B cell (primary cell): ENCODE results near the gene ZSWIM4. TPM values are rescaled to one million over a fixed set of nuclear protein-coding genes. Genes with fewer than 3 reads are reported as not detected.

Experiments used
- ATAC-seq: fragments of 200-7000 bp; cut with Tn5 transposase; one replicate; pipeline ENCODE4 v1.10.0; 2021; ENCODE audit warnings: low read depth, mild to moderate bottlenecking, moderate number of reproducible peaks, moderate library complexity
- CTCF ChIA-PET: fragments of 350-600 bp; sonication (Branson Sonifier 250); formaldehyde crosslinking; loops from one replicate; lab custom pipeline; 2021; ENCODE audit warnings: antibody characterized with exemption, inconsistent platforms; lab: Charles Lee
- POLR2A ChIA-PET: fragments of 350-600 bp; sonication (Branson Sonifier 250); formaldehyde crosslinking; loops from one replicate; lab custom pipeline; 2021; ENCODE audit warnings: antibody characterized with exemption; lab: Charles Lee
- DNase-seq: peaks from one replicate; pipeline ENCODE4 v3.0.0; 2013
- H2AFZ ChIP-seq: 2 replicates; pipeline ENCODE4 v1.6.1; 2012; ENCODE audit warnings: mild to moderate bottlenecking, low read depth, low read length; ENCODE audit not compliant: insufficient read depth, poor library complexity, severe bottlenecking
- H3K27ac ChIP-seq, 2 donors: 1 replicate in 1 of 2; 2 replicates in 1 of 2; pipeline ENCODE4 v1.5.1; 2012 to 2013; ENCODE audit warnings: low read length in 2 of 2, mild to moderate bottlenecking in 2 of 2, moderate library complexity in 1 of 2
- H3K27me3 ChIP-seq, 4 experiments: fragments of 200-600 bp in 1 of 4; sonication (generic) in 1 of 4; replicated peaks in 1 of 4; 1 replicate in 2 of 4; 2 replicates in 2 of 4; pipeline versions ENCODE4 v1.6.1 to v1.7.0; 2013 to 2016; ENCODE audit warnings: low read length in 3 of 4, mild to moderate bottlenecking in 2 of 4, mixed read lengths in 1 of 4, moderate library complexity in 1 of 4; ENCODE audit not compliant: insufficient read depth in 4 of 4, control insufficient read depth in 3 of 4; ENCODE audit errors: control extremely low read depth in 1 of 4
- H3K36me3 ChIP-seq, 2 experiments: replicated peaks in 1 of 2; 1 replicate in 1 of 2; 2 replicates in 1 of 2; pipeline versions ENCODE4 v1.6.1 to v1.7.1; 2013; ENCODE audit warnings: low read length in 1 of 2; ENCODE audit not compliant: insufficient read depth in 2 of 2, control insufficient read depth in 1 of 2; ENCODE audit errors: control extremely low read depth in 1 of 2, extremely low read depth in 1 of 2
- H3K4me1 ChIP-seq, 2 donors: fragments of 200-600 bp in 1 of 2; sonication (generic) in 1 of 2; 1 replicate in 1 of 2; 2 replicates in 1 of 2; pipeline versions ENCODE4 v1.5.1 to v1.6.1; 2013 to 2017; ENCODE audit warnings: low read length in 2 of 2; ENCODE audit not compliant: control insufficient read depth in 2 of 2, insufficient read depth in 2 of 2
- H3K4me2 ChIP-seq: replicated peaks from 2 replicates; pipeline ENCODE3; 2012; ENCODE audit warnings: mild to moderate bottlenecking, low read depth, low read length; ENCODE audit not compliant: poor library complexity, severe bottlenecking
- H3K4me3 ChIP-seq, 5 experiments: fragments of 200-600 bp in 1 of 5; sonication (generic) in 1 of 5; 1 replicate in 3 of 5; 2 replicates in 2 of 5; pipeline versions ENCODE4 v1.5.1 to v1.7.0; 2011 to 2016; ENCODE audit warnings: low read length in 4 of 5, mild to moderate bottlenecking in 4 of 5, low read depth in 2 of 5, control low read depth in 1 of 5, moderate library complexity in 1 of 5; ENCODE audit not compliant: insufficient read depth in 1 of 5; ENCODE audit errors: control extremely low read depth in 1 of 5, extremely low read depth in 1 of 5
- H3K79me2 ChIP-seq: fragments of 200-600 bp; sonication (generic); one replicate; pipeline ENCODE4 v1.6.0; 2016; ENCODE audit warnings: low read length; ENCODE audit not compliant: control insufficient read depth, insufficient read depth
- H3K9ac ChIP-seq: fragments of 200-600 bp; sonication (generic); 2 replicates; pipeline ENCODE4 v1.6.1; 2017; ENCODE audit warnings: mild to moderate bottlenecking, low read length, moderate library complexity
- H3K9me3 ChIP-seq, 3 donors: one replicate each; pipeline versions ENCODE4 v1.6.1 to v1.7.1; 2013; ENCODE audit warnings: low read length in 2 of 3; ENCODE audit not compliant: control insufficient read depth in 2 of 3, insufficient read depth in 1 of 3; ENCODE audit errors: control extremely low read depth in 1 of 3
- H4K20me1 ChIP-seq: 2 replicates; pipeline ENCODE4 v1.6.0; 2012; ENCODE audit warnings: mild to moderate bottlenecking, low read length; ENCODE audit not compliant: insufficient read depth, control insufficient read depth, poor library complexity, severe bottlenecking
- H3K27ac Mint-ChIP-seq: one replicate; pipeline ENCODE4 v1.8.0; 2021; ENCODE audit warnings: mixed read lengths
- H3K27me3 Mint-ChIP-seq: one replicate; pipeline ENCODE4 v1.8.0; 2021; ENCODE audit warnings: mixed read lengths
- H3K4me1 Mint-ChIP-seq: one replicate; pipeline ENCODE4 v1.8.0; 2021; ENCODE audit warnings: mixed read lengths
- H3K4me3 Mint-ChIP-seq: one replicate; pipeline ENCODE4 v1.8.0; 2021; ENCODE audit warnings: mixed read lengths
- H3K9me3 Mint-ChIP-seq: one replicate; pipeline ENCODE4 v1.8.0; 2022; ENCODE audit warnings: mixed read lengths; ENCODE audit not compliant: insufficient read depth
- EZH2 ChIP-seq: IDR thresholded peaks from 2 replicates; pipeline ENCODE4 v1.6.1; 2012; ENCODE audit warnings: borderline replicate concordance, low read depth, mild to moderate bottlenecking, moderate library complexity, low read length; ENCODE audit not compliant: insufficient read depth, poor library complexity, severe bottlenecking
- WGBS: methylation state at CpG from one replicate; pipeline ENCODE4 v1.1.5; 2013; ENCODE audit warnings: missing lambda C conversion rate; ENCODE audit not compliant: insufficient coverage; 5-methylcytosine and 5-hydroxymethylcytosine counted together
- intact Hi-C: fragments of 100-400 bp; cut with micrococcal nuclease; formaldehyde crosslinking; loops from one replicate; pipeline ENCODE4 v1.10.0; 2022
- polyA plus RNA-seq: library from polyadenylated mRNA; depleted of rRNA; stranded (reverse); fragments of >200 nt; gene quantifications from 2 replicates; pipeline ENCODE4 v1.2.3, GENCODE V29; 2012
- total RNA-seq, 2 donors: library from RNA; stranded (reverse); fragments of 120-200 nt in 1 of 2; gene quantifications; 1 replicate in 1 of 2; 2 replicates in 1 of 2; pipeline versions ENCODE4 v1.2.3 to v1.2.4, GENCODE V29; 2013 to 2022
- TF ChIP-seq, protein P1 (sequence below): fragments of 200-600 bp; IDR thresholded peaks from one replicate; pipeline ENCODE4 v1.8.0; 2022; ENCODE audit warnings: antibody characterized with exemption, mild to moderate bottlenecking

ZSWIM4 gene
- total and polyA plus RNA-seq, 2 donors (not counting 1 experiment from before 2014, with no cell fraction given): 2.6 to 10.6 TPM

DNA sequence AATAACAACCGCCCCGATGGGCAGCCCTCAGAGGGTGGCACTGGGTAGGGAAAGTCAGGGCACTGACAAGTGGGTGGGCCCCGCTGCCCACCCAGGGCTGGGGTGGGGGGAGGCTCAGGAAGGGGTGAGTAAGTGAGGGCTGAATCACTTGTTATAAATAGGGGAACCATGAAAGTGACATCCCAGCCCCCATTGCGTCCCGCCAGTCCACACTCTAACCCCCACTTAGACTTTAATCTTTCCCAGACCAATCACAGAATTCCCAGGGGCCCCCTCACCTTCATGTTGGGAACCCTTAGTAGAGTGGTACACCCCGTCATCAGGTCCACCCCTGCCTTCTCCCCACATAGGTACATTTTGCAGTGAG lies 44.7 kb downstream of the ZSWIM4 start:
- intact Hi-C loops: loop anchor here (1.0 to 5.0 kb wide), 2 partner anchors 146 to 1048 kb away; partner anchors contain the start of gene JUNB
- CTCF ChIA-PET: interaction anchor here (1.0 to 2.9 kb wide), 4 partner anchors 22 to 55 kb away, joined by 3 to 12 read pairs (median 4); no protein-coding TSS in a partner anchor
- ATAC-seq (peak; percentile 8), DNase-seq (no peak)
- POLR2A ChIA-PET: interaction anchor here (0.6 to 3.7 kb wide), 6 partner anchors 45 to 1478 kb away, joined by 3 to 14 read pairs (median 6); partner anchors contain the start of gene ZSWIM4
- TF ChIP-seq, protein P1, sequence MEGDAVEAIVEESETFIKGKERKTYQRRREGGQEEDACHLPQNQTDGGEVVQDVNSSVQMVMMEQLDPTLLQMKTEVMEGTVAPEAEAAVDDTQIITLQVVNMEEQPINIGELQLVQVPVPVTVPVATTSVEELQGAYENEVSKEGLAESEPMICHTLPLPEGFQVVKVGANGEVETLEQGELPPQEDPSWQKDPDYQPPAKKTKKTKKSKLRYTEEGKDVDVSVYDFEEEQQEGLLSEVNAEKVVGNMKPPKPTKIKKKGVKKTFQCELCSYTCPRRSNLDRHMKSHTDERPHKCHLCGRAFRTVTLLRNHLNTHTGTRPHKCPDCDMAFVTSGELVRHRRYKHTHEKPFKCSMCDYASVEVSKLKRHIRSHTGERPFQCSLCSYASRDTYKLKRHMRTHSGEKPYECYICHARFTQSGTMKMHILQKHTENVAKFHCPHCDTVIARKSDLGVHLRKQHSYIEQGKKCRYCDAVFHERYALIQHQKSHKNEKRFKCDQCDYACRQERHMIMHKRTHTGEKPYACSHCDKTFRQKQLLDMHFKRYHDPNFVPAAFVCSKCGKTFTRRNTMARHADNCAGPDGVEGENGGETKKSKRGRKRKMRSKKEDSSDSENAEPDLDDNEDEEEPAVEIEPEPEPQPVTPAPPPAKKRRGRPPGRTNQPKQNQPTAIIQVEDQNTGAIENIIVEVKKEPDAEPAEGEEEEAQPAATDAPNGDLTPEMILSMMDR: no peak
- TF ChIP-seq EZH2: no peak
- H3K27ac ChIP-seq: peak overlapping the region; percentile 93 to 94
- no peaks in the 10 kb centered on the region for H3K9me3 ChIP-seq
- no peaks in the 10 kb centered on the region for H3K36me3 ChIP-seq
- Mint-ChIP-seq H3K27me3 (no peaks in the 10 kb centered on the region), H3K4me1 (peaks cover 69% of the 10 kb centered on the region), H3K4me3 (peak overlapping the region; percentile 88), H3K9me3 (no peaks in the 10 kb centered on the region), H3K27ac (peak overlapping the region; percentile 95)
- H3K79me2 ChIP-seq: peaks cover 32% of the 10 kb centered on the region
- 13% methylated on average over 4 of the region's 6 CpGs for WGBS
- peaks cover 9% of the 10 kb centered on the region for H4K20me1 ChIP-seq
- H3K4me2 ChIP-seq: peak overlapping the region; percentile 97
- H3K4me3 ChIP-seq: peak overlapping the region; percentile 21 to 75 (median 62)
- no peak overlapping the region for H2AFZ ChIP-seq
- H3K4me1 ChIP-seq: peaks cover 74 to 88% of the 10 kb centered on the region in 2 donors
- peak overlapping the region; percentile 77 for H3K9ac ChIP-seq
- no peaks in the 10 kb centered on the region for H3K27me3 ChIP-seq

DNA sequence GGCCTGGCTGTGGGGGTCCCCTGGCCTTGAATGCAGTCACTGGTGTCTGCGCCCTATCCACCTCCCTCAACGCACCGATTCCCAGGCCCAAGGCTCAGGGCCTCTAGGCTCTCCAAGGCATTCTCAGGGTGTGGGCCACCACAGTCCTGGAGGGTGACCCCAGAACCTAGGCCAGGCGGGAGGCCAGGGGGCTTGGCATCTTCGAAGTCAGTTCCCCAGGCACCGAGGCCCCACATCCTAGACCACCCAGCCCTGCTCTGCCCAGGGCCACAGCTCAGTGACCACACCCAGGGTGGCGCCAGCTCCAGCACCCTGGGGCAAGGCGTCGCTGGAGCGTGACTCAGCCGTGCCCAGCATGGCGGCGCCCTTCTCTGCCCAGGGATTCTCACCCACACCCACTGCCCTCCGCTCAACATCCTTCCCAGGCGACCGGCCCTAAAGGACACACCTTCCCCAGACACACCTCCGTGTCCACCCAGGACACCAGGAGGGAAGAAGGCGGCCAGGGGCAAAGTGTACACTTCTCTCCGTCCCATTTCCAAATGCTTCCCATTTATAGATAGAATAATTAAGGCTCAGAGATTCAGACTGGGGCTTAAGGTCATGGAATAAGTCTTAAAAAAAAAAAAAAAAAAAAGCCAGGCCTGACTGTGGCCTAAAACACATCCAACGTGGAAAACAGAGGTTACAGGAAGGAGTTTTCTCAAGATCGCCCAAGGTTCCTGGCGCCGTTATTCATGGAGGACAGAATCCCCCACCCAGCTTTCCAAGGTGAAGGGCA lies 45.3 kb downstream of the ZSWIM4 start:
- H3K9me3 Mint-ChIP-seq: no peaks in the 10 kb centered on the region
- H3K4me3 Mint-ChIP-seq: peak overlapping the region; percentile 88
- ATAC-seq: no peak
- H2AFZ ChIP-seq: no peak overlapping the region
- ChIA-PET CTCF (interaction anchor here (1.0 to 2.9 kb wide), 4 partner anchors 9 to 56 kb away, joined by 3 to 12 read pairs (median 4); no protein-coding TSS in a partner anchor), POLR2A (interaction anchor here (0.6 to 3.7 kb wide), 8 partner anchors 46 to 1478 kb away, joined by 3 to 14 read pairs (median 4); partner anchors contain the start of gene ZSWIM4)
- peaks cover 71% of the 10 kb centered on the region for H3K4me1 Mint-ChIP-seq
- H3K27ac ChIP-seq: peak overlapping the region; percentile 93 to 94
- peak overlapping the region; percentile 97 for H3K4me2 ChIP-seq
- peak overlapping the region; percentile 77 for H3K9ac ChIP-seq
- TF ChIP-seq, protein P1: no peak
- TF ChIP-seq EZH2: no peak
- H3K9me3 ChIP-seq: no peaks in the 10 kb centered on the region
- peak overlapping the region; percentile 95 for H3K27ac Mint-ChIP-seq
- intact Hi-C loops: no loop called here
- peak; percentile 64 for DNase-seq
- peaks cover 74 to 87% of the 10 kb centered on the region in 2 donors for H3K4me1 ChIP-seq
- no peaks in the 10 kb centered on the region for H3K27me3 ChIP-seq
- no peaks in the 10 kb centered on the region for H3K27me3 Mint-ChIP-seq
- peak overlapping the region; percentile 49 to 75 (median 64) for H3K4me3 ChIP-seq
- H3K79me2 ChIP-seq: peaks cover 32% of the 10 kb centered on the region
- peaks cover 9% of the 10 kb centered on the region for H4K20me1 ChIP-seq
- H3K36me3 ChIP-seq: no peaks in the 10 kb centered on the region
- WGBS: 46% methylated on average over 17 of the region's 23 CpGs
